ENCODE results near the gene PPM1N.

PPM1N gene

DNA sequence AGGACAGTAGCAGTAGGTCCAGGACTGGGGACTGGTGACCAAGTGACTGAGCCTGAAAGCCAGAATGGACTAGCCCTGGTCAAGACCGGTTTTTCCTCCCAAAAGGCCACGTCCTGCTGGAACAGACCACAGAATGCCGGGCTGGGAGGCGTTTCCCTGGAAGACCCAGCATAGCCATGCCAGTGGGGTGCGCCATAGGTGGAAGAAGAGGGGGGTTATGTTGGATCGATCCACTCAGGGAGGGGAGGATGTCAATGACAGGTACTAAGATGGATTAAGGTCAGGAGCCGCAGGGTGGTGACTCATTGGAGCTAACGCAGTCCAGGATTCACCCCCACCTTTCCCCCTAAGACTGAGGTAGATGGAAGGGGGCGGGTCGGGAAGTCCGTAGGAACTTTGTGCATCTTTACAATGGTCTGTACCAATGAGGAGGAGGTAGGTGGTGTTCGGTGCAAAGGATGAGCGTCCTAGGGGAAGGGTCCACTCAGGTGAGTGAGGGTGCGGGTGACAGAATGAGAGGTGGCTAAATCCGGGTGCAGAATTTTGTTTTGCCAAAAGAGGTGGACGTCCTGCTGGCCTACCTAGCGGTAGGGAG, 30.0 kb downstream of the PPM1N start:
- DNase-seq (ENCODE audit: low read depth in 2 of 2), result no peak

DNA sequence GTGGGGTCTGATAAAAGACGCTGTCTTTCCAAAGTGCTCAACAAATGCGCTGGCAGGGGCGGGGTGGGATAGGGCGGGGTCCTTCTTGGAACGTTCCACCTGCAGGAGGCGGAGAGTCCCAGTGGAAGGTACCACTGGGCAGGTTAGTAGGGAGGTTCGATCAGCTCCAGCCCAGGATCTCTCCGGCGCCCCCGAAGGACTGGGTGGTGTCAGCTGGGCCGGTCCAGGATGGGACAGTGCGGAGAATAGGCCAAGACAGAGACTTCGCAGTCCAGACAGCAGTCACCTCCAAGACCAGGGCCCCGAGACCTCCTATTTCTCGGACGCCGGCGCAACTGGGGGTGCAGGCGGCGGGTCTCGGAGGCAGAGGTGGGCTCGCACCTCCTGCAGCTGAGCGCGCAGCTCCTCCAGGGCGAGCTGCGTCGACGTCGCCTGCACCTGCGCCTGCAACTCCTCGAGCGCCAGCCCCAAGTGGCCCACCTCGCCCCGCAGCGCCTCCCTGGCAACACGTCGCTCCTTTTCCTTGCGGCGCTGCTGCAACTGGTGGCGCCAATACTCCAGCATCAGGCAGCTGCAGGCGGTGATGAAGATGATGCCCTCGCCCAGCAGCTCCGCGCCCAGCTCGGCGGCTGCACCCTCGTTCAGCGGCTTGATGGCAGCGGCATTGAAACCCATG, 30.6 kb downstream of the PPM1N start:
- DNase-seq (ENCODE audit: low read depth in 2 of 2), result no peak

DNA sequence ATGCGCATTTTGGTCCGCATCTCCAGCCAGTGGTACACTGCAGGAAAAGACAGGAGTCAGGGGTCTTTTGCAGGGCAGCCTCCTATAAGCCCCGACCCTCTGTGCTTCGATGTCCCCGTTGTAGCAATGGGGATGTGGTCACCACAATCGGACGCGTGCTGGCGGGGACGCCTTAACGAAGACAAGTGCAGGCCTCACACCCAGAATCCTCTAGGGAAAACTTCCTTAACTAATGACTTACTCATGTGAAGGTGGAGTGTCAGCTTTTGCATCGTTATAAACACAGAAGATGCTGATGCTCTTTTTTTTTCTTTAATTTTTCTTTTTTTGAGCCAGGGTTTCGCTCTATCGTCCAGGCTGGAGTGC, 31.2 kb downstream of the PPM1N start:
- DNase-seq (ENCODE audit: low read depth in 2 of 2), result no peak

DNA sequence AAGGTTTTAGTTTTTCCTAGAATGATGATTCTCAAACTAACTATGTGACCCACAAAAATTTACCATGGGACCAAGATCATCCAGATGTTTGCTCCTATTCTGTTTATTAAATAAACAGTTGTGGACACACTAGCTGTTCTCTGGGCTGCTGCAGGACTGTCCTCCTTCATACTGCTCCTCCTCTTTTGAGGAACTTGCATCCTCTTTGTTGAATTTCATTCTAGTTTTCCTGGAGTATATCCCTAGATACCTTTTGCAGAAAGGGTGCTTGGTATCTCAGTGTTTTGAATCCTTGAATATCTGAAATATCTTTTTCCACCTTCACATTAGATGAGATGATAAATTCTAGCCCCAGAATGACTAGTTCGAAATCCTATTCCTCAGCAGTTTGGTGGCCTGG, 33.1 kb downstream of the PPM1N start:
- DNase-seq (ENCODE audit: low read depth in 2 of 2), result no peak

DNA sequence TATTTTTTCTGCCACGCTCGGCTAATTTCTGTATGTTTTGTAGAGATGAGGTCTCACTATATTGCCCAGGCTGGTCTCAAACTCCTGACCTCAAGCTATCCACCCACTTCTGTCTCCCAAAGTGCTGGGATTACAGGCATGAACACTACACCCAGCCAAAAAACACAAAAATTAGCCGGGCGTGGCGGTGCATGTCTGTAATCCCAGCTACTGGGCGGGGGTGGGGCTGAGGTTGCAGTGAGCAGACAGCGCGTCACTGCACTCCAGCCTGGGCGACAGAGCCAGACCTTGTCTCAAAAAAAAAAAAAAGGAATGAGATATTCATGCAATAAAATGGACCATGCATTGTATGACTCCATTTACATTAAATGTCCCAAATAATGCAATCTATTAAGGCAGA, 41.2 kb downstream of the PPM1N start:
- no peak for DNase-seq (ENCODE audit: low read depth in 2 of 2)

DNA sequence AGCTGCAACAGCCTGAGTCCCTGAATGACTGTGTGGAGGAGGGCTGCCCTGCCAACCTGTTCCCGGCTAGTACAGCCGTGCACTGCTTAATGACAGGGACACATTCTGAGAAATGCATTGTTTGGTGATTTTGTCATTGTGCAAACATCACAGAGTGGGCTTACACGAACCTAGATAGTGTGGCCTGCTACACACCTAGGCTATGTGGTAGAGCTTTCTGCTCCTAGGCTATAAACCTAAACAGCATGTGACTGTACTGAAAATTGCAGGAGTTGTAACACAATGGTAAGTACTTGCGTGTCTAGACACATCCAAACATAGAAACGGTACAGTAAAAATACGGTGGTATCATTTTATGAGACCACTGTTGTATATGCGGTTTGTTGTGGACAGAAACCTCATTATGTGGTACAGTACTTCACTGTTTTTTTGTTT, 44.0 kb downstream of the PPM1N start:
- no peak for DNase-seq (ENCODE audit: low read depth in 2 of 2)

DNA sequence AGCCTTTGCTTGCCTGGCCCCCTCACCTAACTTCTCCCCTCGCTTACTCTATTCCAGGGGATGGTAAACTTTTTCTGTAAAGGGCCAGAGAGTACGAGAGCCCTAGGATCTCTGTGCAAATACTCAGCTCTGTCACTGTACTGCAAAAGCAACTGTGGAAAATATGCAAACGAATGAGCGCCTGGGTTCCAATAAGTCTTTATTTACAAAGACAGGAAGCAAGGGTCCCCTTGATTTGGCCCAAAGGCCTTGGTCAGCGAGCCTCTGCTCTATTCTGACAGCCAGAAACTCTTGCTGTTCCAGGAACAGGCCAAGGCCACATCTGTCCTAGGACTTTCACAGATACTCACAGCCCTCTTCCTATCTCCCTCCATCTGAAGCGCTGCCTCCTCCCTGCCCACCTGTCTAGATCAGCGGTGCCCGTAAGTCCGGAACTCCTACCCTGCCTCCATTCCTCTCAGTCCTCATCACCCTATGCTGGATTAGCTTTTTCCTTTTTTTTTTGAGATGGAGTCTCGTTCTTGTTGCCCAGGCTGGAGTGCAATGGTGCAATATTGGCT, 49.0 kb downstream of the PPM1N start:
- no peak for DNase-seq (ENCODE audit: low read depth in 2 of 2)

DNA sequence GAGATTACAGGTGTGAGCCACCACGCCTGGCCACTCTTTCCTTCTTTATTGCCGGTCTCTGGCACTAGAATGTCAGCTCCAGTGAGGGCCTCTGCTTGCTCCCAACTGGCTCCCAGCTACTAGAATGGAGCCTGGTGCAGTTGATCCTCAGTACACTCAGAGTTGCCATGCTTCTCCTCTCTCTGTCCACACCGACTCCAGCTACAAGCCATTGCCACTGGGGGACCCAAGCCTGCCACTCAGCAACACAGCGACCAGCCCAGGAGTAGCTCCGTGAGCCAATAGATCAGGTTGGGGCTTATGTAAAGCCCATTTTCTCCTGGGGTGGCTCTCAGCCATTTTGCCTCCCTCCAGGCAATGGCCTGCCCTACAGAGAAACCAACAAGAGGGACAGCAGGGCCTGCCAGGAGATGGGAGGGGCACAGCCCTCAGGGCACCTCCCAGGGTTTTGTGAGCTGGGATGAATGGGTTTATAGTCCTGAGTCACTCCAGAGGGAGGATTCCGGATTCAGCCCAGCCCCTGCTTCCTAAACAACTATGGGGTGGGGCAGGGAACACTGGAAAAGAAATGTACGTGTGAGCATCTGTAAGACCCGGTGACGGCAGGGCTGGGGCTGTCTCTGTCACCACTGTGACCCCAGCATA, 49.8 kb downstream of the PPM1N start:
- no peak for DNase-seq (ENCODE audit: low read depth in 2 of 2)
